Breast epithelium (tissue), 3 donors: ENCODE measurements around the gene CRYGN.

Experiments
- CTCF ChIP-seq, 3 donors: fragments of 450-650 bp; IDR thresholded peaks; one replicate each; pipeline ENCODE4 v1.5.1; 2016 to 2017; ENCODE audit warnings: antibody characterized with exemption in 3 of 3, mild to moderate bottlenecking in 3 of 3, moderate library complexity in 3 of 3
- POLR2AphosphoS5 ChIP-seq, 3 donors: sonication (generic); formaldehyde crosslinking; IDR thresholded peaks; one replicate each; pipeline ENCODE4 v1.6.1; 2017; ENCODE audit warnings: antibody characterized with exemption in 3 of 3

GRCh38 chr7:151412318-151412717 is 27.6 kb downstream of the CRYGN start:
- TF ChIP-seq POLR2AphosphoS5 (IDR thresholded peaks at IDR 0.05) = no peak
- no peak for TF ChIP-seq CTCF (IDR thresholded peaks at IDR 0.05)
